ENCODE data around the gene NIFK. TPM values are rescaled to one million over a fixed set of nuclear protein-coding genes. Genes with fewer than 3 reads are reported as not detected.

Gene NIFK
- total RNA-seq, 4 donors from 2014 or later, result 33.1 to 97.6 (median 50.1) TPM

DNA sequence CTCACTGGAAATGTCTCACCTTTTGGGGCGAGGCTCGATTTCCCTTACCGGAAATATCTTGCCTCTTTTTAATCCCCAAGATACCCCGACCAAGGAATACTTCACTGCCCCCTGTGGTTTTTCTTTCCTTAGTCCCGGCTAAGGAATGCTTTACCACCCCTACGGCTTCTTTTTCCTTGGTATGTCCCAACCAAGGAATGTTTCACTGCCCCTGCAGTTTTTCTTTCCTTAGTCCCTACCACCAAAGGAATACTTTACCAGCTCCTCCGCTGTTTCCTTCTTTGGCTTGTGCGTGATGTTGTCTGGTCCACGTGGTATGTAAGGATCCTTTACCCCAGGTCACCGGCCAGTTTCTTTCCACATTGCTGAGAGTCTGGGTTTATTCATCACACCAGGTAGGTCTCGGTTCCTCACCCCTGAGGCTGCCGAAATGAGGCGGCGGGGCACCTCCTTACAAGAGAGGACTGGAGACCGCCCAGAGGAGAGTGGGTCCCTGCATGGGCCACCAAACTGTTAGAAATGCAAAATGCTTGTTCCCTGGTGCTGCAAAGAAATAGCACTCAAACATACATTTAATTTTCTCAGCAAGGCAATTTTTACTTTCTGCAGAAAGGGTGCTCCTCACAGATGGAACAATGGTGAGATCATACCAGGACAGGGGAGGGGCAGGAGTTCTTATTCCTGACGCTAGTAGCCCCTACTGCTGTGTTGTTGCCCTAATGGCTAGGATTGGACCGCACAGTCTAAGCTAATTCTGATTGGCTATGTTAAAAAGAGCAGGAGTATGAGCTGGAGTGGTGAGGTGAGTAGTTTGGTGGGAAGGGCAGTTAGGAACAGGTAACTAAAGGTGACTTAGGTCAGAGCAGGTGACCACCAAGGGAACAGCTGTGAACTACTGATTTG, 54.0 kb downstream of the NIFK start:
- ATAC-seq (ENCODE audit: low FRiP score) (no peak), DNase-seq (ENCODE audit: low spot score) (no peak)
- TF ChIP-seq CTCF (IDR thresholded peaks at IDR 0.05), result no peak

GRCh38 chr2:121677855-121678254, 58.8 kb downstream of the NIFK start:
- no peak for TF ChIP-seq CTCF (IDR thresholded peaks at IDR 0.05)
- no peak for DNase-seq (ENCODE audit: low spot score)
- ATAC-seq (ENCODE audit: low FRiP score), result no peak

Other genes with a start within 250 kb of the NIFK start
- not detected for gene RNU4ATAC, start 206.0 kb downstream of the NIFK start, total RNA-seq
- 100 to 1,000 TPM in 1 of 4 donors, 10 to 100 TPM in 3; 56.2 to 114 (median 64.5) TPM for gene CLASP1, start 87.4 kb downstream of the NIFK start, total RNA-seq
- gene TSN, start 18.8 kb upstream of the NIFK start, total RNA-seq, result 10 to 100 TPM; 28.3 to 39.5 (median 33.2) TPM

Data from omental fat pad (tissue), 4 donors.